ENCODE measurements around the gene CETP. TPM values are rescaled to one million over a fixed set of nuclear protein-coding genes. Genes with fewer than 3 reads are reported as not detected.

The CETP gene
- polyA plus RNA-seq, 1 donor (not counting 4 experiments of a cell fraction or from before 2014, with no cell fraction given) = not detected

- Histone ChIP-seq H3K9me1 (ENCODE audit: control insufficient read depth, extremely low read depth, insufficient read depth, low read length) (no peaks in the 10 kb centered on the region), H3K36me3 (ENCODE audit: control insufficient read depth in 2 of 2, extremely low read depth in 1 of 2, insufficient read depth in 2 of 2, low read length in 2 of 2) (no peaks in the 10 kb centered on the region), H3K4me3 (ENCODE audit: control insufficient read depth in 2 of 3, extremely low read depth in 1 of 3, insufficient read depth in 2 of 3, low read depth in 1 of 3, low read length in 3 of 3) (no peak overlapping the region), H3K4me2 (ENCODE audit: control insufficient read depth, extremely low read depth, insufficient read depth, low read depth, low read length) (no peak overlapping the region), H3K9me3 (ENCODE audit: control insufficient read depth, low read depth, low read length) (no peaks in the 10 kb centered on the region), H3K27me3 (ENCODE audit: control insufficient read depth, extremely low read depth, insufficient read depth, low read length) (no peaks in the 10 kb centered on the region), H3K27ac (ENCODE audit: control insufficient read depth, insufficient read depth, low read length) (no peak overlapping the region), H3K79me2 (ENCODE audit: control insufficient read depth, insufficient read depth, low read length) (peaks cover 7% of the 10 kb centered on the region), H4K20me1 (ENCODE audit: control insufficient read depth, extremely low read depth, insufficient read depth, low read length) (no peaks in the 10 kb centered on the region), H2AFZ (ENCODE audit: control insufficient read depth, low read length) (no peak overlapping the region), H3K9ac (ENCODE audit: control insufficient read depth, extremely low read depth, insufficient read depth, low read length) (no peak overlapping the region), H3K4me1 (ENCODE audit: control insufficient read depth, extremely low read depth, insufficient read depth, low read length) (peaks cover 28% of the 10 kb centered on the region)
- FAIRE-seq (no peak), DNase-seq (ENCODE audit: low read depth, low spot score) (no peak)
- dilution Hi-C loops (cut with MboI; ENCODE audit: extremely low pct_ligation_motif_present, low sequenced_read_pairs) = no loop called here
- TF ChIP-seq EZH2 (IDR thresholded peaks at IDR 0.05; ENCODE audit: low read length) (no peak), CTCF (optimal IDR thresholded peaks at IDR 0.05 in 1 of 3, IDR thresholded peaks at IDR 0.05 in 1 of 3, conservative IDR thresholded peaks at IDR 0.05 in 1 of 3; ENCODE audit: extremely low read depth in 1 of 3, insufficient read depth in 2 of 3, low read length in 3 of 3) (no peak)
Observed at GRCh38 chr16:56993204-56993603, 31.5 kb downstream of the CETP start.

- DNase-seq (ENCODE audit: low read depth, low spot score) (no peak), FAIRE-seq (no peak)
- Histone ChIP-seq H3K36me3 (ENCODE audit: control insufficient read depth in 2 of 2, extremely low read depth in 1 of 2, insufficient read depth in 2 of 2, low read length in 2 of 2) (no peaks in the 10 kb centered on the region), H3K79me2 (ENCODE audit: control insufficient read depth, insufficient read depth, low read length) (peaks cover 7% of the 10 kb centered on the region), H4K20me1 (ENCODE audit: control insufficient read depth, extremely low read depth, insufficient read depth, low read length) (no peaks in the 10 kb centered on the region), H2AFZ (ENCODE audit: control insufficient read depth, low read length) (no peak overlapping the region), H3K9me3 (ENCODE audit: control insufficient read depth, low read depth, low read length) (no peaks in the 10 kb centered on the region), H3K27ac (ENCODE audit: control insufficient read depth, insufficient read depth, low read length) (no peak overlapping the region), H3K4me1 (ENCODE audit: control insufficient read depth, extremely low read depth, insufficient read depth, low read length) (peaks cover 29% of the 10 kb centered on the region), H3K9me1 (ENCODE audit: control insufficient read depth, extremely low read depth, insufficient read depth, low read length) (no peaks in the 10 kb centered on the region), H3K27me3 (ENCODE audit: control insufficient read depth, extremely low read depth, insufficient read depth, low read length) (no peaks in the 10 kb centered on the region), H3K4me2 (ENCODE audit: control insufficient read depth, extremely low read depth, insufficient read depth, low read depth, low read length) (no peak overlapping the region), H3K4me3 (ENCODE audit: control insufficient read depth in 2 of 3, extremely low read depth in 1 of 3, insufficient read depth in 2 of 3, low read depth in 1 of 3, low read length in 3 of 3) (no peak overlapping the region), H3K9ac (ENCODE audit: control insufficient read depth, extremely low read depth, insufficient read depth, low read length) (no peak overlapping the region)
- dilution Hi-C loops (cut with MboI; ENCODE audit: extremely low pct_ligation_motif_present, low sequenced_read_pairs) = no loop called here
- TF ChIP-seq CTCF (optimal IDR thresholded peaks at IDR 0.05 in 1 of 3, IDR thresholded peaks at IDR 0.05 in 1 of 3, conservative IDR thresholded peaks at IDR 0.05 in 1 of 3; ENCODE audit: extremely low read depth in 1 of 3, insufficient read depth in 2 of 3, low read length in 3 of 3) (no peak), EZH2 (IDR thresholded peaks at IDR 0.05; ENCODE audit: low read length) (no peak)
Observed at GRCh38 chr16:56994311-56994710, 32.6 kb downstream of the CETP start.
